UCSD-AML1 (cell line): Measurements from ENCODE around the gene CARD19.

Experiments
- DNase-seq: peaks from one replicate; lab custom pipeline; 2025; ENCODE audit not compliant: unreplicated experiment; lab: John Stamatoyannopoulos, UW

The CARD19 gene

DNA sequence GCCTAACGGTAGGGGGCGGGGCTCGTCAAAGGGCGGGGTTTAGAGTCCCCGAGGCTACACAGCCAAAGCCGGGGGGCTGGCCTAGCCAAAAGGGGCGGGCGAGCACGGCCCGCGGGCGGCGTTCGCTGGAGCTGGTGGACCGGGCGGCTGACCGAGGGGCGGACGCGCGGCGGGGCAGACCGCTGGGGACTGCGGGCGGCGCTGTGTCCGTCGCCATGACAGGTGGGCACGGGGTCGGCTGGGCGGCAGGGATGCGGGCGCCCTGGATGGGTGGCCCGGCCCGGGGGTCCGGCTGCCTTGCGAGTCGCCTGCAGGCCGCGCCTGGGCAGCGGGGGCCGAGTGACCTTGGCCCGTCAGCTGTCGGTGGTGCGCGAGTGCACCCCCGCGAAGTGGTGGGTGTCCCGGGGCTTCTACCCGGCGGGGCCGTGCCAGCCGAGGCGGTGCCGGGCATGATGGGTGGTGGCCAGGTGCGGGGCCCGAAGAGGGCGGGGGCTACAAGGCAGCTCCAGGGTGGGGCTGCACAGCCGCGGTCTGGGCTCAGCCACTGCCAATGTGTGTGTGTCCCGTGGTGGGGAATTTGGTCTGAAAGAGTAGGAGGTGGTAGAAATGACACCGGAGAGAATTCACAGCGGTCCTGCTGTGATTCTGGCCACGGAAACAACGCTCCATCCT, at the start of gene CARD19:
CARD19 (plus strand) TSS at position 87 of the 672 bp plus-strand sequence; CDS start at position 216, 129 bp downstream.
- DNase-seq = no peak

- DNase-seq = no peak
Measured at GRCh38 chr9:93048566-93049448, 47.2 kb upstream of the CARD19 start.

DNA sequence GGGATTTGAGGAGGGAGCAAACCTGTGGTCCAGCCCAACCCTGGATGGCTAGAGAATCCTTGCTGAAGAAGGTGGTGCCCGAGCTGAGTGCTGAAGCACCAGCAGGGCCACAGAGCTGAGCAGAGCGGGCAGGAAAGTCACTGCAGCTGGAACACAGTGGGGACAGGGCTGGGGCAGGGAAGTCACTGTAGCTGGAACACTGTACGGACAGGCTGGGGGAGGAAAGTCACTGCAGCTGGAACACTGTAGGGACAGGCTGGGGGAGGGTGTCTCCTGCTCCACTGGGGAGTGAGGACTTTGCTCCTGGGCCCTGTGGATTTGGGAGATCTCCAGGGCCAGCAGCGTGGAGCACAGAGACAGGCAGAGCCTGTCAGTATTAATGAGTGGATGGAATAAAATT, 46.5 kb upstream of the CARD19 start:
- no peak for DNase-seq

DNA sequence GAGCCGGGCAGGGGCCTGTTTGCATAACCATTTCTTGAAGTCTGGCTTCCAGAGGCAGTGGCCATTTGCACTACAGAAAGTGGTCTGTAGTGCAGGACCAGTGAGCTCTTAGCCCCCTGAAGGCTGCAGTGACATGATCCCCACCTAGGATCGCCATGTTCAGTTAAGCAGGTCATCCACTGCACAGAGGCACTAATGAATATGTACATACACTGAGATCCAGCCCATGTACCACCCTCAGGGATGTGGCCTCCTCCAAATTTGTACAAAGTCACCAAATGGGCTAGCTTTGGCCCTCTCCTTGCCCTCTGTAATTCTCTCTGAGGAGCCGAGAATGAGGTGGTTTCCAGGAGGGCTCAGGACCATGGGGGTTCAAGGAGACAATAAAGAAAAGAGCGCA, 45.8 kb upstream of the CARD19 start:
- no peak for DNase-seq

DNA sequence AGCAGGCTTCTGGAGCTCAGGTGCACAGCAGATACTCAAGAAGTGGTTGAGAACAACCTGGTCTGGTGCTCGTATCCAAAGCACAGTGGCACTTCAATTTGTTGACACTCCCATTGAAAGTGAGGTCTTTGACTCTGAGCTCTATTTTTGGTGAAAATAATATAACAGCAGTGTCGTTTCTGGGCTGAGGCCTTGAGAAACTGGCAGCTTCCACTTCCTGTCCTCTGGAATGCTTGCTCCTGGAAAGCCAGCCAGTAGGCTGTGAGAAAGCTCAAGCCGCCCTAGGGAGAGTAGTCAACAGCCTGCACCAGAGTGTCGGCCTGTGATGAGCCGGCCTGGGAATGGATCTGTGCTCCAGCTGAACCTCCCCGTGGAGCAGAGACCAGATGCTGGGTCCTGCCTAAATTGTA, 44.3 kb upstream of the CARD19 start:
- no peak for DNase-seq

DNA sequence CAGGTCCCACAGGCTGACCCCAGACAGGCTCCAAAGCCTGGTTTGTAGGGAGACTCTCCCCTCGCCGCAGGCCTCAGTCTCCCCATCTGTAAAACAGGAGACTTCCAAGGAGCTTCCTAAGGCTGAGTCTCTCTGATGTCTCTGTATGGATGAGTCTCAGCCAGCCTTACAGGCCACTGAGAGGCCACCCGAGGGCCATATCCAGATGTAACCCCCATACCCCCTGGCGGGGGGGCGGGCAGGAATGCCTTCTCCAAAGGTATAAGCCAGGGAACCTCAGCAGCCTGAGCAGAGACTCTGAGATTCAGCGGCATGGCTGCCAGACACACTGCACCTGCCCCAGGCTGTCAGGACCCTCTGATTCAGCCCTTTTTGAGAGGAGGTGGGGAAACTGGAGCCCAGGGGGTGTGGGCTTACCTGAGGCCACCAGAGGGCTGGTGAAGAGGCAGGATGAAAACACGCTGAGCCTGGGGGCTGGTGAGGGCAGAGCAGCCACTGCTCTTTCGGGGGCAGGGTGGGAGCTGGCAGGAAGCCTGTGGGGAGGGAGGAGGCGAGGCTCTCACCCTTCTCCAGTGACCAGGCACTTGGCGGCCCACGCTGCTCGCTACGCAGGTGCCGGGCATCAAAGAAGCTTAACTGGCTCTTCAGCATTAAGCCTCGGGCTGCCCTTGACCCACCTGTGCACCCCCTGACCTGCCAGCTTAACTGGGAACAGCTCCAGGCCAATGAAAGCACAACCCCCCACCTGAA, 43.1 kb upstream of the CARD19 start:
- DNase-seq = no peak

DNA sequence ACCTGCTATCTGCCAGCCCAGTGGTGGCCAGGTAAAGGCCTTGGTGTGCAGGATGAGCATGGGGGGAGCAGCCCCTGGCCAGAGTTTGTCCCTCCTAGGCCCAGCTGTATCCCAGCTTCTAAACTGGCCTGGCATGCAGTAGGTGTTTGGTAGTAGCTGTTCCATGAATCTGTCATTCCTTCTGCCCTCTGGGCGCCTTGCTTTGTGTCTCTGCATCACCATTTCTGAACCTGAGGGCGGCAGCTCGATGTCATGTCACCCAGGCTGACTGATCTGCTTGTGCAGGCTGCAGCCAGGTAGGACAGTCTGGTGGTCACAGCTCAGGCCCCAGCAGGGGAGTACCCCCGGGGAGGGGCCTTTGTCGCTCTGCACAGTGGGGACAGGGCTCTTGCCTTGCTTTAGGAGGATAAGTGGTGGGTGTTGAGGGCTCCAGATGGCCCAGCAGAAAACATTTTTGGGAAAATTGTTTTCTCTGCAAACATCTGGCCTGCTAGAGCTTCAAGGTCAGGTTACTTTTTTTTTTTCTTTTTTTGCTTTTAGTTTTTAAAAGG, 42.2 kb upstream of the CARD19 start:
- no peak for DNase-seq

DNA sequence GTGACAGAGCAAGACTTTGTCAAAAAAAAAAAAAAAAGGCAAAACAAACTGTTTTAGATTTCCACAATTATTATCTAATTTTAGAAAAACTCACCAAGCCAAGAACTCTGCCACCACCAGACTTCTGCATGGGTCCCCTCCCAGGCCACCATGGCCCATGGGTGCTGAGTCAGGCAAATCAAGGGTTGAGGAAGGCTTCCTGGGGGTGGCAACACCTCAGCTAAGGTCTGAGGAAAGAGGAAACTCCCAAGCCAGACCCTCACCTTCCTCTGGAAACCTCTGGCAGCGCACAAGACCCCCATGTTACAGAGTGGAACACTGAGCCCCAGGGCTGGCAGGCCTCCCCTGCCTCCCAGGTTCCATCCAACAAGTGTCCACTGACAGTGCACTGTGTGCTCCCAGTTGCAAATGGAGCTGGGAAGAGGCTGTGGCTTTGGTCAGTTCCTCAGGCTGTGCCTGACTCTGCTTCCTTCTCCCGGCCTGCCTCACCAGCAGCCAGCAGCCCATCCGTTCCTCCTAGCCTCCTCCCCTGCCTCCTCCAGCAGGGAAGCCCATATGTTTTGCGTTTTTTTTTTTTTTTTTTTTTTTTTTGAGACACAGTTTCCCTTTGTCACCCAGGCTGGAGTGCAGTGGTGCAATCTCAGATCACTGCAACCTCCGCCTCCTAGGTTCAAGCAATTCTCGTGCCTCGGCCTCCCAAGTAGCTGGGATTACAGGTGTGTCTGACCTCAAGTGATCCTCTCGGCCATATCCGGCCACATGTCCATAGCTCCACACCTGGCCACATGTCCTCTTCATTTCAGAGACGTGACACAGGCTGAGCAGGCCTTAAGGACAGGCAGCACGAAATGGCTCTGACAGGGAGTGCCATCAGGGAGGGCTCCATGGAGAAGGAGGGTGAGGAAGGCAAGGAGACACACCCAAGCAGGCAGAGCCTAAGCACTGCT, 41.0 kb upstream of the CARD19 start:
- no peak for DNase-seq

DNA sequence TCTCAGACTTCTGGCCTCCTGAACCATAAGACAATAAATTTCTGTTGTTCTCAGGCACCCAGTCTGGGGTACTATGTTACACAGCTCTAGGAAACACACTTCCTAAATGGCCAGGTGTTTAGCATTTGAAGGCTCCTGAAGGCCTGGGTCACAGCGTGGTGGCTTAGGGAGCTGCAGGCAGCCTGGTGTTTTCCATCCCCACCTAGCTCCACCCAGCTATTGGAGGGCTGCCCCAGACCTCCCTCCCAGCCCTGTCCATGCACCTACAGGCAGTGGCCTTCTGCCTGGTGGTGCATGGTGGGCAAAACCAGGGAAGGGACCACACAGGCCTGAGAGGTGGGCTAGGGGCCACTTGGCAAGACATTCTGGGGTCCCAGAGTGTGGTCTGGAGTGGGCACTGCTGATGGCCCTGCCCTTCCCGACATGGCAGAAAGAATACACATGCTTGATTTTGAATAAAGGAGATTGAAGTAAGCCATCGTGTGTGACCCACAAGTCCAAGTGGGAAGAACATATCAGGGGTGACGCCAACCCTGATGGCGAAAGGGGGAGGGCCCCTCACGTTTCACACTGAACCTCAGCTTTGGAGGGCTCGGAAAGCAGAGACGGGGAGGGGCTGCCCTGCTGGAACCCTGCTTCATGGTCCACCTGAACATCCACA, 38.8 kb upstream of the CARD19 start:
- DNase-seq = no peak

DNA sequence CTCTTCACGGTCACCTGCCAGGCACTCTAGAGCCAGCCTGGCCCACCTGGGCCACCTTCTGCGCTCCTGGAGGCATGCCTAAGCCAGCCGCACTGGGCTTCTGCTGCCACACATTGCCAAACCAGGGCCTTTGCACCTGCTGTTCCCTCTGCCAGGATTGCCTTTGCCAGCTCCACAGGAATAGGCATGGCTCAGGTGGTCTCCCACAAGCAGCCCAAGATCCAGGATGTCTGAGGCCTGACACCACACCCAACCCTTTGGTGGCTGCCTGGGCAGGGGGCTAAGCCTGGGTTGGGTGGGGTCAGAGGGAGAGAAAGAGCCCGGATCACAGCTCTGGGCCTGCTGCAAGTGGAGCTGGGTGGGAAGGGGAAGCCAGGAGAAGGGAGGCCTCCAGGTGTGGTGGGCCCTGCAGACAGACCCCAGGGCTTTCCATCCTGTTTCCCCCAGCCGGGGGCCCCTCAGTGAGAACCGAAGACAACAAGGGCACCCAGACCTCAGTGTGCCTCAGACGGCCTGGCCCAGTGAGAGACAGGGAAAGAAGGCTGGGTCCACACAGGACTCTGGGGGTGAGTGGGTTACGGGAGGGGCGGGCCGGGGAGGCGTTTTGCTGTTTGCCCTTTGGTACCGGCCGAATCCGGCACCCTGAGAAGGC, 38.2 kb upstream of the CARD19 start:
- no peak for DNase-seq

GRCh38 chr9:93058355-93059010, 37.5 kb upstream of the CARD19 start, which contains the start of gene SUSD3:
SUSD3 (plus strand) TSS chr9:93058701; CDS start chr9:93058743, 42 bp downstream.
- peak; percentile 93 for DNase-seq

GRCh38 chr9:93059011-93059714, 36.9 kb upstream of the CARD19 start:
- DNase-seq = peak; percentile 83

- no peak for DNase-seq
Measured at GRCh38 chr9:93059715-93060578, 36.1 kb upstream of the CARD19 start.

GRCh38 chr9:93060746-93061259, 35.2 kb upstream of the CARD19 start:
- DNase-seq = no peak

GRCh38 chr9:93061260-93061751, 34.7 kb upstream of the CARD19 start:
- no peak for DNase-seq
